DND-41 (cell line): ENCODE data around the gene ADAMTS13.
A peak's percentile ranks its signal among the peaks of the same experiment; 100 is the strongest.

Experiments used
- ATAC-seq: fragments of 200-7000 bp; cut with Tn5 transposase; 3 replicates; pipeline ENCODE4 v1.9.1; 2021; ENCODE audit warnings: low read depth; ENCODE audit not compliant: insufficient read depth
- DNase-seq: peaks from one replicate; pipeline ENCODE4 v3.0.0-alpha.2; 2020
- H2AFZ ChIP-seq: 2 replicates; pipeline ENCODE4 v1.6.0; 2012; ENCODE audit warnings: low read depth, low read length
- H3K27ac ChIP-seq: 2 replicates; pipeline ENCODE4 v1.5.1; 2012; ENCODE audit warnings: low read length, inconsistent platforms
- H3K27me3 ChIP-seq: fragments of 200-600 bp; sonication (generic); 2 replicates; pipeline ENCODE4 v1.6.0; 2012; ENCODE audit warnings: low read length, mild to moderate bottlenecking, inconsistent platforms; ENCODE audit not compliant: insufficient read depth, poor library complexity
- H3K36me3 ChIP-seq: 2 replicates; pipeline ENCODE4 v1.5.1; 2012; ENCODE audit warnings: low read length, inconsistent platforms; ENCODE audit not compliant: insufficient read depth
- H3K4me1 ChIP-seq: 2 replicates; pipeline ENCODE4 v1.5.1; 2012; ENCODE audit warnings: mild to moderate bottlenecking, low read length; ENCODE audit not compliant: insufficient read depth
- H3K4me2 ChIP-seq: 2 replicates; pipeline ENCODE4 v1.6.0; 2012; ENCODE audit warnings: mild to moderate bottlenecking, moderate library complexity, low read length, inconsistent platforms; ENCODE audit not compliant: insufficient read depth
- H3K4me3 ChIP-seq, 2 experiments: fragments of 200-600 bp in 1 of 2; shearing (Covaris generic) in 1 of 2; 2 replicates each; pipeline ENCODE4 v1.5.1; 2012 to 2016; ENCODE audit warnings: inconsistent platforms in 2 of 2, low read length in 2 of 2, mild to moderate bottlenecking in 2 of 2, low read depth in 1 of 2, moderate library complexity in 1 of 2
- H3K79me2 ChIP-seq: 2 replicates; pipeline ENCODE4 v1.6.0; 2012; ENCODE audit warnings: low read length, inconsistent platforms; ENCODE audit not compliant: insufficient read depth
- H3K9ac ChIP-seq: 2 replicates; pipeline ENCODE4 v1.6.0; 2012; ENCODE audit warnings: low read depth, mild to moderate bottlenecking, inconsistent platforms, low read length, moderate library complexity
- H3K9me3 ChIP-seq: 2 replicates; pipeline ENCODE4 v1.5.1; 2012; ENCODE audit warnings: low read length, moderate library complexity, mild to moderate bottlenecking, inconsistent platforms; ENCODE audit not compliant: insufficient read depth, severe bottlenecking
- H4K20me1 ChIP-seq: 2 replicates; pipeline ENCODE4 v1.6.0; 2012; ENCODE audit warnings: low read length; ENCODE audit not compliant: insufficient read depth
- EZH2 ChIP-seq: IDR thresholded peaks from 3 replicates; pipeline ENCODE4 v1.6.1; 2012; ENCODE audit warnings: borderline replicate concordance, low read depth, mild to moderate bottlenecking, moderate library complexity, low read length, inconsistent platforms; ENCODE audit not compliant: severe bottlenecking
- TF ChIP-seq, protein P1 (sequence below): IDR thresholded peaks from 2 replicates; pipeline ENCODE4 v1.5.1; 2012; ENCODE audit warnings: borderline replicate concordance, low read length, moderate library complexity, mild to moderate bottlenecking; ENCODE audit not compliant: poor library complexity, severe bottlenecking; ENCODE audit errors: extremely low read depth

ADAMTS13 gene

DNA sequence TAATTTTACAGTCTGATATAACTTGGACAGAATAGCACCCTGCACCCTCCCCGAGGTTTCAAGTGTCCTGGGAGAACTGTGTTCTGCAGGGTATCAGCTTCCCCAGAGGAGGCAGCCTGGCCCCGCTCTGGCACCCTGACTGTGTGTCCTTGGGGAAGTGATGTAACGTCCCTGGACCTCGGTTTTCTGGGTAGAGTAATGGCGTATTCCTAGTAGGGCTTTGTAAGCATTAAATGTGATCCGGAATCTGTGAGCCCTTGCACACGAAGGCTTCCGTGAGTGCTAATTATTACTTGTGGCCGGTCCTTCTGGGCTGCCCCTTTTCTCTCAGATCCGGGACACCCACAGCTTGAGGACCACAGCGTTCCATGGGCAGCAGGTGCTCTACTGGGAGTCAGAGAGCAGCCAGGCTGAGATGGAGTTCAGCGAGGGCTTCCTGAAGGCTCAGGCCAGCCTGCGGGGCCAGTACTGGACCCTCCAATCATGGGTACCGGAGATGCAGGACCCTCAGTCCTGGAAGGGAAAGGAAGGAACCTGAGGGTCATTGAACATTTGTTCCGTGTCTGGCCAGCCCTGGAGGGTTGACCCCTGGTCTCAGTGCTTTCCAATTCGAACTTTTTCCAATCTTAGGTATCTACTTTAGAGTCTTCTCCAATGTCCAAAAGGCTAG, 36.6 kb downstream of the ADAMTS13 start:
- DNase-seq (no peak), ATAC-seq (no peak)
- Histone ChIP-seq H4K20me1 (0 out of 2 replicates have a peak, but pooled peaks cover 6% of the 10 kb centered on the region), H3K27ac (peak overlapping the region; percentile 44; the same call in 1 of the 2 replicates), H3K36me3 (no peaks in the 10 kb centered on the region), H3K79me2 (no peaks in the 10 kb centered on the region), H3K27me3 (no peaks in the 10 kb centered on the region), H3K4me3 (peak overlapping the region; percentile 30 to 74; a peak in 3 of 4 replicates), H3K9me3 (no peaks in the 10 kb centered on the region), H3K4me2 (peak overlapping the region; percentile 94), H2AFZ (0 out of 2 replicates have a peak overlapping the region, but pooled peaks have one; percentile 39), H3K4me1 (peaks cover 21% of the 10 kb centered on the region), H3K9ac (peak overlapping the region; percentile 42)
- TF ChIP-seq, protein P1, sequence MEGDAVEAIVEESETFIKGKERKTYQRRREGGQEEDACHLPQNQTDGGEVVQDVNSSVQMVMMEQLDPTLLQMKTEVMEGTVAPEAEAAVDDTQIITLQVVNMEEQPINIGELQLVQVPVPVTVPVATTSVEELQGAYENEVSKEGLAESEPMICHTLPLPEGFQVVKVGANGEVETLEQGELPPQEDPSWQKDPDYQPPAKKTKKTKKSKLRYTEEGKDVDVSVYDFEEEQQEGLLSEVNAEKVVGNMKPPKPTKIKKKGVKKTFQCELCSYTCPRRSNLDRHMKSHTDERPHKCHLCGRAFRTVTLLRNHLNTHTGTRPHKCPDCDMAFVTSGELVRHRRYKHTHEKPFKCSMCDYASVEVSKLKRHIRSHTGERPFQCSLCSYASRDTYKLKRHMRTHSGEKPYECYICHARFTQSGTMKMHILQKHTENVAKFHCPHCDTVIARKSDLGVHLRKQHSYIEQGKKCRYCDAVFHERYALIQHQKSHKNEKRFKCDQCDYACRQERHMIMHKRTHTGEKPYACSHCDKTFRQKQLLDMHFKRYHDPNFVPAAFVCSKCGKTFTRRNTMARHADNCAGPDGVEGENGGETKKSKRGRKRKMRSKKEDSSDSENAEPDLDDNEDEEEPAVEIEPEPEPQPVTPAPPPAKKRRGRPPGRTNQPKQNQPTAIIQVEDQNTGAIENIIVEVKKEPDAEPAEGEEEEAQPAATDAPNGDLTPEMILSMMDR: no peak
- TF ChIP-seq EZH2: no peak

DNA sequence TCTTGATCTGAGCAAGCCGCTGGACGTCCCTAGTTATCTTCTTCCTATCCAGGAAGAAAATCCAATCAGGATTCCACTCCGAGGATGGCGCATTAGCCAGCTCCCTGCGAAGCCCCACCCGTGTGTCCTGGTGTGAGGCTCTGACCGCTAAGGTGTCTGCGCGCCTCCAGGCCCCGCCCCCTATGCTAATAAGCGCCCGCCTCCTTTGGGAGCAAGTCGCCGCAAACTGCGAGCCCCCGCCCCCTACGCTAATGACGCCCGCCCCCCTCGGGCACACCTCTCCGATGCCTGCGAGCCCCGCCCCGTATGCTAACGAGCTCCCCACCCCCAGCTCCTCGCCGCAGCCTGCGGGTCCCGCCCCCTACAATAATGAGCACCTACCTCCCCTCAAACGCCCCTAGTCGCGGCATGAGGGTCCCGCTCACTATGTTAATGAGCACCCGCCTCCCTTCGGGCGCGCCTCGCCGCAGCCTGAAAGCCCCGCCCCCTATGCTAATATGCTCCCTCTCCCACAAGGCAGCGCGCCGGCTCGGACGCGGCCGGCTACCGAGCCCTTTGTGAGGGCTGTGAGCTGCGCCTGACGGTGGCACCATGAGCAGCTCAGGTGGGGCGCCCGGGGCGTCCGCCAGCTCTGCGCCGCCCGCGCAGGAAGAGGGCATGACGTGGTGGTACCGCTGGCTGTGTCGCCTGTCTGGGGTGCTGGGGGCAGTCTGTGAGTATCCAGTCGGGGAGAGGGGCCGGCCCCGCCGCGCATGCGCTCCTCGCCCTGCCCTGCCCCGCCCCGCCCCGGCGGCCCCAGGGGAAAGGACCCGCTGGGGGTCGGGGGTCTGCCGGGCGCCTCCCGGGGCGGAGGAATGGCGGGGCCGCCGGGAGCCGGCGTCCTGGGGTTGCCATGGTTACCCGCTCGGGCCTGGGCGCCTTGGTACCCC, 37.6 kb downstream of the ADAMTS13 start, which contains the start of gene CACFD1:
TSS of gene CACFD1 (plus strand) at position 503 of the 929 bp plus-strand sequence. CDS start at position 592, 89 bp downstream.
- Histone ChIP-seq H3K79me2 (no peaks in the 10 kb centered on the region), H3K9me3 (no peaks in the 10 kb centered on the region), H3K4me3 (peak within 1 kb of the TSS; percentile 31 to 74; a peak in 3 of 4 replicates), H3K27me3 (no peaks in the 10 kb centered on the region), H3K27ac (peak within 1 kb of the TSS; percentile 69), H3K4me2 (peak within 1 kb of the TSS; percentile 94), H3K36me3 (no peaks in the 10 kb centered on the region), H3K4me1 (peaks cover 21% of the 10 kb centered on the region), H3K9ac (peak within 1 kb of the TSS; percentile 62), H4K20me1 (0 out of 2 replicates have a peak, but pooled peaks cover 6% of the 10 kb centered on the region), H2AFZ (peak within 1 kb of the TSS; percentile 84)
- DNase-seq (peak; percentile 95), ATAC-seq (peak; percentile 94)
- TF ChIP-seq EZH2: no peak
- TF ChIP-seq, protein P1: no peak

DNA sequence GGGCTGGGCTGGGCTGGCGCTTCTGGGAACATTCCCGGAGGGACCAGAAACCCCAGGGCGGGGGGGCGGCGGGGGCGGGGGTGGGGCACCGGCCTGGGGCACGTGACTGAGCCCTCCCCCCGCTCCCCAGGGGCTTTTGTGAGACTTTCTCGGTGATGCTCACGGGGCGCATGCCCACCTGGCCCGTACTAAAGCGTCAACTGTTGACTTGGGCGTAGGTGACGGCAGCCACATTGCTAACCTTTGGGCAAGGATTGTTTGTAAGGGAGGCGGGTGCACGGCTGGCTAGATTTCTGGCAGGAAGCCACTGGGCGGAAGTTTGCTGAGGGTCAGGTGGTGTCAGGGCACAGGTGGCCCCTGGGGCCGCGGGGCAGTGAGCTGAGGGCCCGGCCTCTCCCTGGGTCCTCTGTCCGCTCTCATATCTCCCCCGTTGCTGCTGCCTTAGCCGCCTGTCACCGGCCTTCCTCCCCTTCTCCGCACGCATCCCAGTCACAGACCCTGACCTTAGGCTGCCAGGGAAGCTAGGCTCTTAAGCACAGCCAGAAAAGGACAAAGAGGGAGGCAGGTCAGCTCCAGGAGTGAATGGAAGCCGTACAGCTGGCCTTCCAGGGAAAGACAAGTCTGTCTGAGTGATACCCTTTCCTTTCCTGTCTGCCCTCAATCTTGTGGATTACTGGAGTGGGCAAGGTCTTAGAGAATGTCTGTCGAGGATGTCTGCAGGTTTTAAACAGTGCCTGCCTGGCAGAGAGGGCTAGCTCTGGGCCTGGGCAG, 38.4 kb downstream of the ADAMTS13 start:
- peaks cover 21% of the 10 kb centered on the region for H3K4me1 ChIP-seq
- 0 out of 2 replicates have a peak overlapping the region, but pooled peaks have one; percentile 26 for H2AFZ ChIP-seq
- H3K9ac ChIP-seq: peak overlapping the region; percentile 62
- H4K20me1 ChIP-seq: 0 out of 2 replicates have a peak, but pooled peaks cover 10% of the 10 kb centered on the region
- H3K36me3 ChIP-seq: no peaks in the 10 kb centered on the region
- H3K4me3 ChIP-seq: peak overlapping the region in 1 of 2 experiments; percentile 74; a peak in 2 of 4 replicates
- H3K79me2 ChIP-seq: no peaks in the 10 kb centered on the region
- H3K27ac ChIP-seq: no peak overlapping the region
- ATAC-seq (no peak), DNase-seq (no peak)
- H3K4me2 ChIP-seq: peak overlapping the region; percentile 94
- H3K9me3 ChIP-seq: no peaks in the 10 kb centered on the region
- no peak for TF ChIP-seq EZH2
- TF ChIP-seq, protein P1: no peak
- no peaks in the 10 kb centered on the region for H3K27me3 ChIP-seq
